Lower lobe of right lung (tissue), 2 donors: Measurements from ENCODE around the gene RALBP1. TPM values are rescaled to one million over a fixed set of nuclear protein-coding genes. Genes with fewer than 3 reads are reported as not detected.

Source experiments
- ATAC-seq, 2 donors: fragments of 200-7000 bp; cut with Tn5 transposase; one replicate each; pipeline ENCODE4 v1.9.1; 2020 to 2022; ENCODE audit warnings: mild to moderate bottlenecking in 2 of 2, moderate library complexity in 2 of 2
- DNase-seq: peaks from one replicate; pipeline ENCODE4 v3.0.0-alpha.2; 2020
- H3K27ac ChIP-seq: fragments of 200-600 bp; one replicate; pipeline ENCODE4 v1.8.0; 2022
- H3K27me3 ChIP-seq: fragments of 200-600 bp; one replicate; pipeline ENCODE4 v1.8.0; 2022; ENCODE audit warnings: low read depth
- H3K36me3 ChIP-seq: fragments of 200-600 bp; one replicate; pipeline ENCODE4 v1.8.0; 2022; ENCODE audit warnings: mild to moderate bottlenecking
- H3K4me1 ChIP-seq: fragments of 200-600 bp; one replicate; pipeline ENCODE4 v1.8.0; 2022
- H3K4me3 ChIP-seq: fragments of 200-600 bp; one replicate; pipeline ENCODE4 v1.8.0; 2022; ENCODE audit warnings: mild to moderate bottlenecking
- H3K9me3 ChIP-seq: fragments of 200-600 bp; one replicate; pipeline ENCODE4 v1.8.0; 2022
- CTCF ChIP-seq: fragments of 200-600 bp; IDR thresholded peaks from one replicate; pipeline ENCODE4 v1.8.0; 2022; ENCODE audit warnings: antibody characterized with exemption, mild to moderate bottlenecking
- intact Hi-C: fragments of 100-400 bp; cut with DNase I; formaldehyde crosslinking; loops from one replicate; pipeline ENCODE4 v1.11.0; 2022
- total RNA-seq: library from RNA; stranded (reverse); fragmentation: NEBNext Ultra II Directional; extraction: Animal tissue kit (Norgen Biotek cat#: 25700); gene quantifications from one replicate; pipeline ENCODE4 v1.2.1, GENCODE V29; 2021
- donor health status: DM: no; HTN: yes; CAD: no; lungs with severe emphysema.

The RALBP1 gene
- total RNA-seq, 1 donor from 2014 or later: 58.1 TPM

GRCh38 chr18:9574473-9575115, 99.3 kb downstream of the RALBP1 start:
- H3K27me3 ChIP-seq: no peaks in the 10 kb centered on the region
- no peak for TF ChIP-seq CTCF
- no peaks in the 10 kb centered on the region for H3K9me3 ChIP-seq
- H3K27ac ChIP-seq: no peak overlapping the region
- H3K4me1 ChIP-seq: peaks cover 6% of the 10 kb centered on the region
- intact Hi-C loops: no loop called here
- ATAC-seq: no peak
- no peak for DNase-seq
- H3K36me3 ChIP-seq: peaks cover 81% of the 10 kb centered on the region
- H3K4me3 ChIP-seq: no peak overlapping the region

- intact Hi-C loops: no loop called here
- peak; percentile 66 for DNase-seq
Observed at GRCh38 chr18:9575558-9575957, 100.2 kb downstream of the RALBP1 start.

GRCh38 chr18:9577361-9577760, 102.0 kb downstream of the RALBP1 start:
- TF ChIP-seq CTCF: no peak
- no peak for DNase-seq
- Histone ChIP-seq H3K27ac (no peak overlapping the region), H3K9me3 (no peaks in the 10 kb centered on the region), H3K4me3 (no peak overlapping the region), H3K27me3 (no peaks in the 10 kb centered on the region), H3K36me3 (peaks cover 81% of the 10 kb centered on the region), H3K4me1 (peaks cover 6% of the 10 kb centered on the region)
- ATAC-seq: no peak
- intact Hi-C loops: no loop called here

More at GRCh38 chr18:9575558-9575957, 100.2 kb downstream of the RALBP1 start:
- Histone ChIP-seq H3K4me3 (no peak overlapping the region), H3K27me3 (no peaks in the 10 kb centered on the region), H3K9me3 (no peaks in the 10 kb centered on the region), H3K36me3 (peaks cover 81% of the 10 kb centered on the region), H3K27ac (no peak overlapping the region), H3K4me1 (peaks cover 6% of the 10 kb centered on the region)
- peak; percentile 95 to 98 for ATAC-seq
- TF ChIP-seq CTCF: peak; percentile 84

GRCh38 chr18:9578306-9578705, 103.0 kb downstream of the RALBP1 start:
- intact Hi-C loops: no loop called here
- ATAC-seq: no peak
- H3K4me1 ChIP-seq: peaks cover 6% of the 10 kb centered on the region

DNA sequence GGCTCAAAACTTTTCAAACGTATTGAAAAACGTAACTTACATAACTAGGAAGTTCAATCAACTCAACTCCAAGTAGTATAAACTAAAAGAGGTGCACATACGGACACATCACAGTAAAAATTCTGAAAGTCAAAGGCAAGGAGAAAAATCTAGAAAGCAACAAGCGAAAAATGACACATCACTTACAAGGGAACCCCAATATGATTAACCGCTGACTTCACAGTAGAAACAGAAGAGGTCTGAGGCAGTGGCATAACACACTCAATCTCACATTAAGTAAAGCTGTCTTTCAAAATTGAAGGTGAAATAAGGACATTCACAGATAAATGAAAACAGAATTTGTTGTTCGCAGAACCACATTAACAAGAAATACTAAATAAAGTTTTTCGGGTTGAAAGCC, 106.4 kb downstream of the RALBP1 start:
- intact Hi-C loops: no loop called here
- Histone ChIP-seq H3K27me3 (no peaks in the 10 kb centered on the region), H3K36me3 (peaks cover 88% of the 10 kb centered on the region), H3K27ac (no peak overlapping the region), H3K9me3 (no peaks in the 10 kb centered on the region), H3K4me3 (no peak overlapping the region), H3K4me1 (no peaks in the 10 kb centered on the region)
- no peak for DNase-seq
- TF ChIP-seq CTCF: no peak
- ATAC-seq: no peak

More at GRCh38 chr18:9578306-9578705, 103.0 kb downstream of the RALBP1 start:
- no peak for DNase-seq
- Histone ChIP-seq H3K9me3 (no peaks in the 10 kb centered on the region), H3K36me3 (peaks cover 84% of the 10 kb centered on the region), H3K27me3 (no peaks in the 10 kb centered on the region), H3K4me3 (no peak overlapping the region), H3K27ac (no peak overlapping the region)
- TF ChIP-seq CTCF: no peak
